ENCODE measurements around the gene RAB40B.
"Not testable (repeated sequence)": the region's sequence is repeated elsewhere in the genome, so short reads cannot be mapped to it uniquely, and the experiment has no call there.

Gene RAB40B, protein sequence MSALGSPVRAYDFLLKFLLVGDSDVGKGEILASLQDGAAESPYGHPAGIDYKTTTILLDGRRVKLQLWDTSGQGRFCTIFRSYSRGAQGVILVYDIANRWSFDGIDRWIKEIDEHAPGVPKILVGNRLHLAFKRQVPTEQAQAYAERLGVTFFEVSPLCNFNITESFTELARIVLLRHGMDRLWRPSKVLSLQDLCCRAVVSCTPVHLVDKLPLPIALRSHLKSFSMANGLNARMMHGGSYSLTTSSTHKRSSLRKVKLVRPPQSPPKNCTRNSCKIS

DNA sequence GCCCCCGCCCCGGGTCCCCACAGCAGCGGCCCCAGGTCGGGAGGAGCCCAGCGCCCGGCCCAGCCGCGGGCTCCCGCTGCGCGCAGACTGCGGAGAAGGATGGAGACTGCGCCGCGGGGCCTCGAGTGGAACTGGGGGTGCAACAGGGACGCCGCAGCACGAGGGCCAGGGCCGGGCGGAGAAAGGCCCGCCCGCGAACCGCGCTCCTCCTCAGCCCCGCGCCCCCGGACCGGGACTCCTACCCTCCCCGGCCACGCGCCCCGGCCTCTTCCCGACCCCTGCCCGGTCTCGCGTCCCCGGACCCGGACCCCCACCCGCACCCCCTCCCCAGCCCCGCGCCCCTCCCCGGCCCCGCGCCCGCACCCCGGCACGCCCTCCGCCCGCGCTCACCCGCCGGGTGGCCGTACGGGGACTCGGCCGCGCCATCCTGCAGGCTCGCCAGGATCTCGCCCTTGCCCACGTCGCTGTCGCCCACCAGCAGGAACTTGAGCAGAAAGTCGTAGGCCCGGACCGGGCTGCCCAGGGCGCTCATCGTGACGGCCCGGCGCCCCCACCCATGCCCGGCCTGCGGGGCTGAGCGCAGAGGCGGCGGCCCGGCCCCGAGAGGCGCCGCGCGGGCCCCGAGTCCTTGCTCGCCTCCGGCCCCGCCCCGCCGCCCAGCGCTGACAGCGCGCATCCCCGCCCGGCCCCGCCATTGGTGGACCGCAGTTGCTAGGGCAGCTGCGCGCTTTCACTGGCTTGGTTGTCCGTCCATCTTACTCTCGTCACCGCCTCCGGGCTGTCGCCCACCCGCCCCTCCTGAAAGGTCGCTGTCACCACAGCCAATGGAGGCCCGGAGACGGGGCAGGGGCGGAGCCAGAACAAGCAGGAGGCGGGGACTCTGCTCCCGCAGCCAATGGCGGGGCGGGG is at the start of gene RAB40B:
Gene RAB40B (minus strand): TSS at position 634 of the 909 bp plus-strand sequence. CDS start 102 bp downstream, at position 532.
- peak; percentile 98 for DNase-seq (ENCODE audit: low spot score)

DNA sequence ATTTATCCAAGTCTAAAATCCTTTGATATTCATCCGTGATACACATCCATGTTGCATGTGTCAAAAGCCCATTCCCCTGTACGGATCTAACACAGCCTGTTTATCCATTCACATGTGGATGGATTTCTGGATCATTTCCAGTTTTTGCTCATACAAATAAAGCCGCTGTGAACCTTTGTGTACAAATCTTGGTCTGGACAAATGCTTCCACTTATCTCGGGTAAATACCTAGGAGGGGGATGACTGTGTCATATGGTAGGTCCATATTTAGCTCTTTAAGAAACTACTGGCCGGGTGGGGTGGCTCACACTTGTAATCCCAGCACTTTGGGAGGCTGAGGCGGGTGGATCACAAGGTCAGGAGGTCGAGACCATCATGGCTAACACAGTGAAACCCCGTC is 47.0 kb upstream of the RAB40B start:
- DNase-seq (ENCODE audit: low spot score): no peak

DNA sequence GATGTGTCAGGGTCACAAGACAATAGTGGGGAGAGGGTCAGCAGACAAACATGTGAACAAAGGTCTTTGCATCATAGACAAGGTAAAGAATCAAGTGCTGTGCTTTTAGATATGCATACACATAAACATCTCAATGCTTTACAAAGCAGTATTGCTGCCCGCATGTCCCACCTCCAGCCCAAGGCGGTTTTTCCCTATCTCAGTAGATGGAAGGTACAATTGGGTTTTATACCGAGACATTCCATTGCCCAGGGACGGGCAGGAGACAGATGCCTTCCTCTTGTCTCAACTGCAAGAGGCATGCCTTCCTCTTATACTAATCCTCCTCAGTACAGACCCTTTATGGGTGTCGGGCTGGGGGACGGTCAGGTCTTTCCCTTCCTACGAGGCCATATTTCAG is 46.2 kb upstream of the RAB40B start:
- DNase-seq (ENCODE audit: low spot score): not testable (repeated sequence)

DNA sequence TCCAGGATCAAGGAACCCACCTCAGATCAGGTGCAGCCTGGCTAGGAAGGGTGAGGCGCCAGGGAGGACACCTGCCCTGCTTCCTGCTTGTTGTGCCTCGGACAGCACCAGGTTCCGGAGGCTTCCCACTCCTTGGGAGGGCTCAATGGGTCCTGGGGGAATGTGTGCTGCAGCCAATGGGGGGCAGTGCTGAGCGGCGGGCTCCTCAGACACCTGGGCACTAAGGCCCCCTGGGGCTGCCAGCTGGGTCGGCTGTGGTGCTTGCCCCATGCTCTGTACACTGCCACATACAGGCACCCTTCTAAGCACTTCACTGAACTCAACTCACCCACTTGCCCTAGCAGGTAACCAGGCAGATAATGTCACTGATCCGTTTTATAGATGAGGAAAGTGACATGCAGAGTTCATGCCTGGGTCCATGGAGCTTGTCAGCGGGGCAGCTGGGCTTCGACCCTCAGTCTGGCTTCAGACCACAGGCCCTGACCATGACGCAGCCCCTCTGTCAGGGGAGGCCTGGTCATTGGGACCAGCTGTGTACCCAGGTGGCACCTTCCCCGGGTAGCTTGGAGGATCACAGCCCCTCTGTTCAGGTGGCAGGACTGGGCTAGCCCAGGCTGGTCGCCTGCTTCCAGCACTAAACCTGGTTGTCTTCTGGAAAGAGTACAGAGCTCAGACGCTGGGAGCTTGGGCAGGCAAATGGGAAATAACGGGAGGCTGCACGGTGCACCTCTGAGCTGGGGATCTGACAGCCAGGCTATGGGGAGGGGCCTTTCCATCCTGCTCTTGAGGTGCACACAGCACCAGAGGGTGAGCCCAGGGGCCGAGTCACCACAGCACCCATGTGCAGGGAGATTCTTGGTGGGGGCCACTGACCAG is 45.1 kb upstream of the RAB40B start:
- DNase-seq (ENCODE audit: low spot score): no peak

DNA sequence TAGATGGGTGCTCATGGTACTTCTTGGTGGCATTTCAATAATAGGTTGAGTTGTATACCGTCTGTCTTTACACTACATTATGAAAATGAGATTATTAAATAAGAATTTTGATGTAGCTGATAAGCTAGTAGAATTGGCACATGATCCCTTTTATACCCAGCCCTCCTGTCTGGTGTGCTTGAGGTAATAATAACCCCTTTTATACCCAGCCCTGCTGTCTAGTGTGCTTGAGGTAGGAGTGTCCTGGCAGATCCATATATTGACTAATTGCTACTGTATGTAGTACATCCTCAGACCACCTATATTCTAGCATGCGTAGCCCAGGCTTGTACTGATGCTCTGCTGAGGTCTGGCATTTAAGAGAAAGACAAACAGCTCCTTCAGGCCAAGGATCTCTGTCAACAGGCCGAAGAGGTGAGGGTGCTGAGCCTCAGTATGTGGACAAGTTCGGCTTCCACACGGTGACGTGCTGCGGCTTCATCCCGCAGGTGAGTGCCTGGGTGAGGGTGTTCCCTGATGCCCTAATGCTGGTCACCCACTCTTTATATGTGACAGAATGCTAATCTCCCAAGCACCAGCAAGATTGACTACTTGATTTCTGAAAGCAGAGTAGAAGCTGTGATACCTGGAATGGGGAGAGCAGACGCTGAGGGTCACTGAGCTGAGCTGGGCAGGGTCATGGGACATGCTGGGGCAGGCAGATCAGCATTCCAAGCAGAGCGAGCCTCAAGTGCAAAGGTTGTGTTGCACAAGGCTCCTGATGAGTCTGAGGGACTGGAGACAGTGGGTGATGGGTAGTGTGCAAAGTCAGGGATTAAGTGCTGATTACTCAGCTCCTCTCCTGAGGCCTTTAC is 42.6 kb upstream of the RAB40B start:
- DNase-seq (ENCODE audit: low spot score): no peak

DNA sequence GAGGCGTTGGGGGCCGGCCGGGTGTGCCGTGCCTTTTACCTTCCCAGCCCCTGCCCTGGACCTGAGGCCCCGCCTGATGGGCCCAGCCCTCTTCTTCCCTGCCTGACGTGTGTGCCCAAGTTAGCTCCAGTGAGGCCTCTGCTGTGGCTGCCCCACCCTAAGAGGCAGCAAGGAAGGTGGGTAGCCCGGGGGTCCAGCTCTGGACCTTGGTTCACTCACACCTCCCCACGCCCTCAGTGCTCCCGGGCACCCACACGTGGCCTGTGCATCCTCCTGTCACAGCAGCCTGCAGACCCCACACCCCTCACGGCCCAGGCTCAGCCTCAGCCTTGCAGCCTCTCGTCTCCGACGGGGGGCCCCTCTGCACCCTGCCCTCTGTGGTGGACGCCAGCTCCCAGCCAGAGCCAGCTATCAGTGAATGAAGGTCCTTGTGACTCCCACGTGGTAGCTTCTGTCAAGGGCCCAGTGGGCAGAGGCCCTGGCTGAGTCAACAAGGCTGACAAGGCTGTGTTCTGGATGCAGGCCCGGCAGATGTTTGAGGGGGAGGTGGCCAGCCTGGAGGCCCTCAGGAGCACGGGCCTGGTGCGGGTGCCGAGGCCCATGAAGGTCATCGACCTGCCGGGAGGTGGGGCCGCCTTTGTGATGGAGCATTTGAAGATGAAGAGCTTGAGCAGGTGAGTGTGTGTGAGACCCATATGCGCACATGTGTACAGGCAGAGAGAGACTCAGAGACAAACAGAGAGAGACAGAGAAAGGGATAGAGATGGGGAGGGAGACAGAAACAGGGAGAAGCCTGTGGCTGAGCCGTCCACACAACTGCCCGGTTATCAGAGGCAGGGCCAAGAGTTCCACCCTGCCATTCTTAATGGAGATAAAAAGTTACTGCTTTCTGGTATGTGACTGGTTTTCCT is 39.7 kb upstream of the RAB40B start:
- DNase-seq (ENCODE audit: low spot score): no peak

DNA sequence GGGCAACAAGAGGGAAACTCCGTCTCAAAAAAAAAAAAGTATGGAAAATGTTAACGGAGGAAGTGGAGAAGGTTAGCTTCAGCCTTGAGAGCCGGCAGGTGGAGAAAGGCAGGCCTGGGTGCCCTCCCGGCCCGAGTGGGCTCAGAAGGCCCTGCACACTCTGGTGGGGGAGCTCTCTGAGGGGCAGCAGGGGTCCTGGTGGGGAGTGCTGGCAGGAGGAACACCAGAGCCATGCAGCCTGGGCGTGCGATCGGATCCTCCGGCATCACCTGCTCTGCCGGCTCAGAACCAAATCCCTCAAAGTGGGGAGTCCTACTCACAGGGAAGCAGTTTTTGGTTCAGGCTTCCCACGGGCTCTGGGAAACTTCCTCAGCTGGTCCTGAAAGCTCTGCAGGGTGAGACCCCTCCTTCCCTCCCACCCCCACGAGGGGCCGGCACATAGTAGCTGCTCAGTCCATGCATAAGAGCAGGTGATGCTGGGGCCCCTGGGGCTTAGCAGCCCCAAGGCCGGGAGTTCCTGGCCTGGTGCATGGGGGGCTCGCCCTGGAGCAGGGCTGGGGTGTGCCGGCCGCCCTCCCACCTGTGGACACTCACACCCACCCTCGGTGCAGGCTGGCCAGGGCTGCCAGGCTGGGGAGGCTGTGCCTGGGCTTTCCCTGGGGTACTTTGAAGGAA is 38.1 kb upstream of the RAB40B start:
- DNase-seq (ENCODE audit: low spot score): no peak

DNA sequence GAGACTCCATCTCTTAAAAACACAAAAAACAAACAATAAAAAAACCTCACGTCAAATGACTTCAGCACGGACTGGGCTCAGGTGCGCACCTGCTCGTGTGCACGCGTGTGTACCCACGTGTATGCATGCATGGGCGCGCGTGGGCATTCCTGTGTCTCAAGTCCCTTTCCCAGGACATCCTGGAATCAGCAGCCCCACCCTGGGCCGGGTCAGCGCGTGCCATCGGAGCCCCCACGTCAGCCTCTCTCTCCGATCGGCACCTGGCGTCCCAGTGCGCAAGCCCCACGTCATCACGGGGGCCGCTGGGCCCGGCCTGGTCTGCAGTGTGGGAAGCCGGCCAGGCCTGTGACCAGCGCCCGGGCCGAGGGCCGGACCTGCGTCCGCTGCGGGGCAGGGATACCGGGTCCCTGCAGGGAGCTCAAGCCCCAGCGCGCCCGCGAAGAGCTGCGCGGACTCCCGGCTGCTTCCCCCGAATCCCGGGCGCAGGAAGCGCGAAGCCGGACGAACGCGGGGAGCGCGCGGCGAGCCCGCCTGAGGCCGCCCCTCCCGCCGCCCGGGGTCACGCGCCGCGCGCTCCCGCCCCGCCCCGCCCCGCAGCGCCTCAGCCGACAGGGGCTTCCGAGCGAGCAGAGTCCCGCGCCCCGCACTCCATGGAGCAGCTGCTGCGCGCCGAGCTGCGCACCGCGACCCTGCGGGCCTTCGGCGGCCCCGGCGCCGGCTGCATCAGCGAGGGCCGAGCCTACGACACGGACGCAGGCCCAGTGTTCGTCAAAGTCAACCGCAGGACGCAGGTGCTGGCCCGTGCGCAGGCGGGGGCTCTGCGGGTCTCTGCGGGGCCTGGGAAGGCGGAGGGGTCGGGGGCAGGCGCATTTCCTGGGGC is 36.7 kb upstream of the RAB40B start, which contains the start of gene FN3K:
Gene FN3K (plus strand): TSS at position 629 of the 880 bp plus-strand sequence. CDS start 22 bp downstream, at position 651.
- no peak for DNase-seq (ENCODE audit: low spot score)

DNA sequence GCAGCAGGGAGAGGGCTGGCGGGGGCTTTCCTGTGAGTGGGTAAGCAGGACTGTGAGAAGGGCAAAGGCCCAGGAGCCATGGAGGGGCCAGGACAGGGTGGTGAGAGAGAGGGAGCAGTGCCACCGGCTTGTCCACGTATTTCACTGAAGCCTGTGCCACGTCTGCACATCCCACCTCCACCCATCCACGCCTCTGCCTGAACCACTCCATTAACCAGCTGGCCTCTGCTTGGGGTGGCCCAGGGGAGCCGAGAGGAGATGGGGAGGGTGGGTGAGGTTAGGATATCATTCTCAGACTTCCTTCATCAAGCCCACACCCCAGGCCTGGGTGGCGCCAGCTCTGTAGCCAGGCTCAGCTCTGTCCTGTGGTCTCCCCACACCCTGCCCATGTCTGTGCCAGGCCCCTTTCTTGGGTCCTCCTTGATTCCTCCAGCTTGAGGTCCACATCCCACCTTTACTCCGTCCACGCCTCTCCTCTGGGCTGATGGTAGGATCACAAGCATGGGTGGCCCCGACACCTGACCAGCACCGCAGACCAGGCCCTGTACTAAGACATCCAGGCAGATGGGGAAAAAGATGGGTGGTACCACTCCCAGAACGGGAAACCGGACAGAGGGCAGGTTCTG is 33.7 kb upstream of the RAB40B start:
- no peak for DNase-seq (ENCODE audit: low spot score)

DNA sequence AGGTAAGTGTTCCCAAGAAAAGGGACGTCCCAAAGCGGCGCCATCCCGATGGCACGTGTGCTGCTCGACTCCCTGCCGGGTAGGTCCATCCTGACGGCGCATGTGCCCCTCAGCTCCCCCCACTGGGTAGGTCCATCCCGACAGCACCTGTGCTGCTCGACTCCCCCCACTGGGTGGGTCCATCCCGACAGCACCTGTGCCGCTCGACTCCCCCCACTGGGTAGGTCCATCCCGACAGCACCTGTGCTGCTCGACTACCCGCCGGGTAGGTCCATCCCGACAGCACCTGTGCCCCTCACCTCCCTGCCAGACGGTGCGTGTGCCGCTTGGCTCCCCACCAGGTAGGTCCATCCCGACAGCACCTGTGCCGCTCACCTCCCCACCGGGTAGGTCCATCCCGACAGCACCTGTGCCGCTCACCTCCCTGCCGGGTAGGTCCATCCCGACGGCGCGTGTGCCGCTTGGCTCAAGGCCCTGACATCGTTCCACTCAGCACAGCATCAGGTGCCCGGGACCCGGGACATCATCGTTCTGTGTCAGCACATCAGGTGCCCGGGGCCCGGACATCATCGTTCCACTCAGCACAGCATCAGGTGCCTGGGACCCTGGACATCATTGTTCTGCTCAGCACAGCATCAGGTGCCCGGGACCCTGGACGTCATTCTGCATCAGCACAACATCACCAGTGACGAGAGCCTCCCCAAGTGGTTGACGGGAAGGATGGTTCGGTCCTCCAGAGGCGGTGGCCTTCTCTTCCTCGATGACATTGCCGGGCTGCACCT is 31.2 kb upstream of the RAB40B start:
- no peak for DNase-seq (ENCODE audit: low spot score)

DNA sequence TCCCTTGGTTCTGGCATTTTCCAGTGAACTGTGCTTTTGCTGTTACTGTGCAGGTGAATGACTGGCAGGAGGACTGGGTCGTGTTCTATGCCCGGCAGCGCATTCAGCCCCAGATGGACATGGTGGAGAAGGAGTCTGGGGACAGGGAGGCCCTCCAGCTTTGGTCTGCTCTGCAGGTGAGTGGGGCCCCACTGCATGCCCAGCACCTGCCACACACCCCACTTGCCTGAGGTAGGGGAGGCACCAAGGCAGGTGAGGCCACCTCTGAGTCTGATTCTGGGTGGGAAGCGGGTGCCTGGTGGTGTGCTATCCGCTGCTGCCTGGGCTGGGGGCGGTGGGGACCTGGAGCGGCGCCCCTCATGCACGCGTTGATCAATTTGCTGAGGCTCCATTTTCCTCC is 27.9 kb upstream of the RAB40B start:
- DNase-seq (ENCODE audit: low spot score): no peak

DNA sequence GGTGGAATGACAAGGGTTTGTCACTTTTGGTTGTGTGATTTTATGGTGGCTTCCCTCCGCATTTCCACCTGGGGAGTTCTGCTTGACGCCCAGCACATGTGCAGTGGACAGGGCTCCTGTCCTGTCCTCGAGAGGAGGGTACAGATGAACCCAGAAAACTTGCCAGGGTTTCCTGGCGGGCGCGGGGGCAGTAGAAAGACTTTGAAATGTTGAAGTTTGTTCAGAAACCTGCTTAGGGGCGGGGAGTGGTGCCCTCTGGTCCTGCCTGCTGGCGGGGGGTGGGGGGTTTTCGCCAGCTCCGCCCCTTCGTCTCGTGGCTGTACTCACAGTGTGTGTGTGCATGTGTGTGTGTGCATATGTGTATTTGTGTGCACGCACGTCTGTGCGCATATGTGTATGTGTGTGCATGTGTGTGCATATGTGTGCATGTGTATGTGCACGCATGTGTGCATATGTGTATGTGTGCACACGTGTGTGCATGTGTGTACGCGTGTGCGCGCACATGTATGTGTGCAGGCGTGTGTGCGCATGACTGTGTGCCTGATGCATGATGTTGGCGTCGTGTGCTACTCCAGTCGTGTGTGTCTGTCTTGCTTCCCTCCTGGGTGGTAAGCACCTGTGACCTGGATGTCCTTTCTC is 24.8 kb upstream of the RAB40B start:
- DNase-seq (ENCODE audit: low spot score): no peak

DNA sequence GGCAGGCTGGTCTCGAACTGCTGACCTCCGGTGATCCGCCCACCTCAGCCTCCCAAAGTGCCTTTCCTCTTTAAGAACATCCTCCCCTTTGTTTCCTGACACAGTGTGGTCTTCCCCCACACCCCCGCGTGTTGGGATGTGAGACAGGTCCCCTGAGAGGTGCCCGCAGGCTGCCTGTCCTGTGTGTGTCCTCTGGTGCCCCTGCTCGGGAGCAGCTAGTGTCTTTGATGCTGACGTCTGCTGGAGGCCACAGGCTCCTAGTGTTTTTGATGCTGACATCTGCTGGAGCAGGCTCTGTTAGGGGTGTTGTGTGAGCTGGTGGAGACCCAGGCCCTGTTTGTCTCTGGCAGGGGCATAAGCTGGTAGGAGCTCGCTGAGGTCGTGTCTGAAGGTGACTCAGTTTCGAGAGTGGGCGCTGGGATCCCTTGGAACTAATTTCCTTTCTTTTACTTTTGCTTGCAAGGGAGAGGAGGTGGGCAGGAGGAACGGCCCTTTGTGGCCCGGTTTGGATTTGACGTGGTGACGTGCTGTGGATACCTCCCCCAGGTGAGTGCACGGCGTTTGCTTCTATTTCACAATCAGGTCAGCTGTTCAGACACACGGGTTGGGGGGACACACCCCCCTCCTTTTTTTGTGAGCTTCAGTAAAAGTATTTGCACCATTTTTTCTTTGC is 24.0 kb upstream of the RAB40B start:
- no peak for DNase-seq (ENCODE audit: low spot score)

DNA sequence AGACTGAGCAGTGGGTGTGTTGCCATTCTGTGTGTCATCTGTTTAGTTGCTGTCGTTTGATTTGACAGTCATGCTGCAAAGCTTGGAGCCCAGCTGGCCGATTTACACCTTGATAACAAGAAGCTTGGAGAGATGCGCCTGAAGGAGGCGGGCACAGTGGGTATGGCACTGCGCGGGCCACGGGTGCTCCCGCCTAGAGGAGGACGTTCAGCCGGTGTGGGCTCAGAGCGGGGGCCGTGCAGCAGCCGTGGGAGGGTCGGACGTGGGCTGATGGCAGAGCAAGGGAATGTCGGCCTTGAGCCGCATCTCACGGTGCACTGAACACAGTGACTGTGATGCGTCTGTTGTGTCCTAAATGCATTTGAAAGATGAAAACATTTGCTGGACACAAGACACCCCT is 21.7 kb upstream of the RAB40B start:
- no peak for DNase-seq (ENCODE audit: low spot score)

DNA sequence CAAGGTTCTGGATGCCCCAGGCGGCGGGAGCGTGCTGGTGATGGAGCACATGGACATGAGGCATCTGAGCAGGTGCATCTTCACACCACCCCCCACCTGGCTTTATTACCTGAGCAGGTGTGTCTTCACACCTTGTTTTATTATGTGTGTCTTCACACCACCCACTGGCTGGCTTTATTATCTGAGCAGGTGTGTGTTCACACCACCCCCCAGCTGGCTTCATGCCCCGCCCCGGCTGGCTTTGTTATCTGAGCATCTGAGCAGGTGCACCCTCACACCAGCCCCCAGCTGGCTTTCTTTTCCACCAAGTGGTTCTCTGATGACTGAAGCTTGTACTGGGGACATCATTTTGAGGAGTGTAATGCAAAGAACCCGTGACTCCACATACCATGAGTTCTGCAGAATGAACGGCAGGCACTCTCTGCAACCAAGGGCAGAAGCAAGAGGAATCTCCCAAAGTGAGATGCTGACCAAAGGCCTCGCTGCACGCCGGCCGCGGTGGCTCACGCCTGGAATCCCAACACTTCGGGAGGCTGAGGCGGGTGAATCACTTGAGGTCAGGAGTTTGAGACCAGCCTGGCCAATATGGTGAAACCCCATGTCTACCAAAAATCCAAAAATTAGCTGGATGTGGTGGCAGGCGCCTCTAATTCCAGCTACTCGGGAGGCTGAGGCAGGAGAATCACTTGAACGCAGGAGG is 20.6 kb upstream of the RAB40B start:
- DNase-seq (ENCODE audit: low spot score): no peak
